ENCODE results near the gene SAMD8. TPM values are rescaled to one million over a fixed set of nuclear protein-coding genes. Genes with fewer than 3 reads are reported as not detected.
"Not testable (repeated sequence)": the region's sequence is repeated elsewhere in the genome, so short reads cannot be mapped to it uniquely, and the experiment has no call there.

The SAMD8 gene
- total RNA-seq, 1 donor from 2014 or later = 29.6 TPM

DNA sequence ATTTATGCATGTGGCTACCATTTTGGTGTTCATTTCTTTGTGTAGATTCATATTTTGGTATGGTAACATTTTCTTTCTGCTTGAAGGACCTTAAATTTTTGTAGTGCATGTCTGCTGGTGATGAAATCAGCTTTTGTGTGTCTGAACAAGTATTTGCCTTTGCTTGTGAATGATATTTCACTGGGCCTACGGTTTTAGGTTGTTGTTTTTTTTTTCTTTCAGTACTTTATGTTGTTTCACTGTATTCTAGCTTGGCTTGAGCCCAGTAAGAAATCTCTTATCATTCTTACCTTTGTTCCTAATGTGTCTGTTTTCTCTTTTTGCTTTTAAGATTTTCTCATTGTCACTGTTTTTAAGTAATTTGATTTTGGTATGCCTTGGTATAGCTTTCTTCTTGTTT lies 31.9 kb downstream of the SAMD8 start:
- ATAC-seq = no peak

DNA sequence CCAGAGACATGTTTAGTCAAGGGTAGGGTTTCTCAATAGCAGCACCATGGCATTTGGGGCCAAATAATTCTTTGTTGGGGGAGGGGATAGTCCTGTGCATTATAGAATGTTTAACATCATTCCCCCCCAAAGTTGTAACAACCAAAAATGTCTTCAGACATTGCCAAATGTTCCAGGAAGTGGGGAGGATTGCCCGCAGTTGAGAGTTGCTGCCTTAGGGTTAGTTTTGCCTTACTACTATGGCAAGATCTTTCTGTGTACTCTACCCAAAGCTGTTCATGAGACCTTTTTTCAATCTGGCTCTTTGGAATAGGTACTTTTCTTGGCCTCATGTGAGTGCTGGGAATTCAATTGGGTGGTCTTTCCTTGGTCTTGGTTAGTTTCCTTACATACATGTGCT lies 34.1 kb downstream of the SAMD8 start:
- no peak for ATAC-seq

DNA sequence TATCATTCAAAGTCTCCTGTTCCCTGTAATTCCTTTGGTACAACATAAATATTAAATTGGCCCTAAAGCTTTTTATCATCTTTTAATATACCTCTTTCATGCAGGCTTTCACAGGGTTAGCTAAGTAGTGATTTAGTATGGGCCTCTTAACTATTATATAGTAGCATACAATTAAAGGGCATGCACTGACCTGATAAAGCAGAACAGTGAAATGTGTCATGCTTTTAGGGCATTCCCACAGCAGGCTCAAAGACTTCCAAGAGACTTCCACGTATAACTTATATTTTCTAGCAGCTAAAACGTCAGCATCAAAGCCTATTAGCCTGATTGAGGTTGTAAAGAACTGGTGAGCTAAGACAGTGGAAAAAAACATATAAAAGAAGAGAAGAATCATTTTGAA lies 35.3 kb downstream of the SAMD8 start:
- peak; percentile 87 for ATAC-seq

DNA sequence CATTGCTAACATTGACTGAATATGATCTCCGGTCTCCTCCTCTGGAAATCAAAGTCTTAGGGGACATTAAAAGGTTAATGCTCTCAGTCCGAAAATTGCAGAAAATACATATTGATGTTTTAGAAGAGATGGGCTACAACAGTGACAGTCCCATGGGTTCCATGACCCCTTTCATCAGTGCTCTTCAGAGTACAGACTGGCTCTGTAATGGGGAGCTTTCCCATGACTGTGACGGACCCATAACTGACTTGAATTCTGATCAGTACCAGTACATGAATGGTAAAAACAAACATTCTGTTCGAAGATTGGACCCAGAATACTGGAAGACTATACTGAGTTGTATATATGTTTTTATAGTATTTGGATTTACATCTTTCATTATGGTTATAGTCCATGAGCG lies 39.2 kb downstream of the SAMD8 start:
- ATAC-seq = no peak

DNA sequence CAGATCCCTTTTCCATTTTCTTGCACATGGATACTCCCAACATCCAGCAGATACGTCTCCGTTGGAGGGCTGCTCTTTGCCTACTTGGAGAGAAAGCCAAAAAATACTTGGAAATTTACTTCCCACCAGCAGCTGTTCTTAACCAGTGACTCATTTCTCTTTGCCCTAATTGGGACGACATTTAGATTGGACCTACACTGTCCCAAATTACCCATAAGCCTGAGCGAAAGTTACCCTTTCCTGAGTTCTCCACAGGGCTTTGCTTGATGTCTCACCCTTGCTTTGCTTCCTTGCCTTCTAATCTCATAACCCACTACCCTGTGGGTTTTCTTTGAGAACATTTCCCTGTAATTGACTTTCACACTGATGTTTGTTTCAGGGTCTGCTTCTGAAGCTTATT lies 48.1 kb downstream of the SAMD8 start:
- no peak for ATAC-seq

DNA sequence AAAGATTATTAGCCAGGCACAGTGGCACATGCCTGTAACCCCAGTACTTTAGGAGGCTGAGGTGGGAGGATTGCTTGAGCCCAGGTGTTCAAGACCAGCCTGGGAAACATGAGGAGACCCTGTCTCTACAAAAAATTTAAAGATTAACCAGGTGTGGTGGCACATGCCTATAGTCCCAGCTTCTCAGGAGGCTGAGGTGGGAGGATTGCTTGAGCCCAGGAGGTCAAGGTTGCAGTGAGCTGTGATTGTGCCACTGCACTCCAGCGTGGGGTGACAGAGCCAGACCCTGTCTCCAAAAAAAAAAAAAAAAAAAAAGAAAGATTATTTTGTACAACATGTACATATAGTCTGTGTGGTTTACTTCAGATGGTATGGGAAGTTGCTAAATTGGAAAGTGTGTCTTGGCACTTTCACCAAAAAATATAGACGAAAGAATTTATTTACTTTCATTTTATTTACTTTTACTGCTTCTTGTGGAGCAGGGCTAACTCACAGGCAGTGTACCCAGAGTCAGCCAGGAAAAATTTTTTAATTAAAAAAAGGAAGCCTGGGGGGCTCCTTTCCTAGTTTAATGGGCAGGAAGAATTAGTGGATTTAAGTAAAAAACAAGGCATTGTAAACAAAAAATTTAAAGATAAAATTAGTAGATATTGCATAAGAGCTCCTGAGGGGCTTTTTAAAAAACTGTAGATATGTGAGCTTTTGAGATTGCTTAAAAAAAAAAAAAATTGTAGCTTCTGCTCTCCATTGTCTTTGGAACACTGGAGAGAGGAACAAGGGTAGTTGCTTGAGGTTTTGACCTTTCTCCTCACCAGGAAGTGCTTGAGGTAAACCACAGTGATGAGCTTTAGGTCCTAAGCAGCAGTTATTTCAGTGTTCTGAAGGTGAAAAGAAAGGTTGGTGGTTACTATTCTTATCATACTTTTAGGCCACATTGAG lies 54.5 kb downstream of the SAMD8 start:
- ATAC-seq = no peak

DNA sequence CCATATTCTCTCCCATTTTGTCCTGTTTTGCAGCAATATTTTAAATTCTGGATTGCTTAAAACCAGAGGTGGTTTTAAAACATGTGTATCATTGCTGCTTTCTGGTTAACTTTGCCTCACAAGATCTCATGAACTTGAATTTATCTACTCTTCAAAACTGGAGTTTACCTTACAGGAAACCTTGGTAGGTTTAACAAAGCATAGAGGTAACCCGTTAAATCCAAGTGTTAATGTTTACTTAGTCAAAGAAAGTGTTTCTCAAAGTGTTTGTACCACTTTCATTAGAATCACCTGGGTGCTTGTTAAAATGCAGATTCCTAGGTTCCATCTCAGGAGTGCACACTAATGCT lies 55.1 kb downstream of the SAMD8 start:
- no peak for ATAC-seq

DNA sequence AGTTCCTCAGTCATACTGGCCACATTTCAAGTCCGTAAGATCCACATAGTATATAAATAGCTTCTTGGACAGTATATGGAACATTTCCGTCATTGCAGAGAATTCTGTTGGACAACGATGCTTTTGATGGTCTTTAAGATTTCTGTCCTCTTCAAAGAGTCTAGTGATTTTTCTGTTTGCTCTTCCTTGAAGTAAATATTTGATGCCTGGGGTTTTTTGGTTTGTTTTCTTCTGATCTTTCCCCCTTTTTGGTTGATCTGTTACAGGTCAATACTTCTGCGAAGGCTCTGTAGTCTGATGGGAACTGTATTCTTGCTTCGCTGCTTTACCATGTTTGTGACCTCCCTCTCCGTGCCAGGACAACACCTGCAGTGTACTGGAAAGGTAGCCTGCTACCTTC lies 56.8 kb downstream of the SAMD8 start:
- ATAC-seq = no peak

DNA sequence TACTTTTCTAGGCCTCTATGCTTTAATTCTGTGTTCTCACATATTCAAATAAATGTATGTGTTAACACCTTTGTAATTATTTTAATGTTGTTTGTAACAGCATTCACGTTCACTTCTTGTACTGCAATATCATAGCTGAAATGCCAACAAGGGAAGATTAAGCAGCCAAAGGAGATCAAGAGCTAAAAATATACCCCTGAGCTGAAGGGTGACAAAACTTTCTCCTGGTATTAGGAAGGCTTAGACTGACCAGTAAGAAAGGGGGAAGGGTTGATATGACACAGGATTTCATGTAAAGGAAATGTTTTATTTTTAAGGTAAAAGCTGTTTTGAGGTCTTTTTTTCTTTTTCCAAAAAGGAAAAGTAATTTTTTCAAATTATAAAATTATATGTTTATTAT lies 58.8 kb downstream of the SAMD8 start:
- no peak for ATAC-seq

DNA sequence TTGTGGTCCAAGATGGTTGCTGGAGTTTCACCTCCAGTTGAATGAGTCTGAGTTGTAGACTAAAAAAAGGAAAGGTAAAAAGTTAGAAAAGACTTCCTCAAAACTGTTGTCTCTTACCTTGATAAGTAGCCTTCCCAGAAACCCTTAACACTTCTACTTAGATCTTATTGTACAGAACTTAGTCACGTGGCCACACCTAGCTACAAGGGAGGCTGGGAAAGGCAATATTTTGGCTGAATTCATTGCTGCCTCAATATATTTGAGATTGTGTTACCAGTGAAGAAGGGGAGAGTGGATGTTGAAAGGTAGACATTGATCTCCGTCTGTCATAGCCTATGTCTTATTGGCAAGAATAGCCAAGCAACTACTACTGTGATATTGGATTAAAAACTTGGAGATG lies 63.6 kb downstream of the SAMD8 start:
- peak; percentile 26 for ATAC-seq

DNA sequence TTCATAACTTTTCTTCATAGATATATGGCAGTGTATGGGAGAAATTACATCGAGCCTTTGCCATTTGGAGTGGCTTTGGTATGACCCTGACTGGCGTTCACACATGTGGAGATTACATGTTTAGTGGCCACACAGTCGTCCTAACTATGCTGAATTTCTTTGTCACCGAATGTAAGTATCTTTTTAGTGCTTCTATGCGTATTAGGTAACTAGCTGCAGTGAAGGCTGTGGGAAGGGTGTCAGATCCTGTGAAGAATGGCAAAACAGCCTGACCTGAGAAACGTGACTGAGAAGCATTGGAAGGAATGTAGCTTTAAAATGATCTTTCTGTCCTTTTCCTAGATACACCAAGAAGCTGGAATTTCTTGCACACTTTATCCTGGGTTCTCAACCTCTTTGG lies 64.6 kb downstream of the SAMD8 start:
- ATAC-seq = no peak

DNA sequence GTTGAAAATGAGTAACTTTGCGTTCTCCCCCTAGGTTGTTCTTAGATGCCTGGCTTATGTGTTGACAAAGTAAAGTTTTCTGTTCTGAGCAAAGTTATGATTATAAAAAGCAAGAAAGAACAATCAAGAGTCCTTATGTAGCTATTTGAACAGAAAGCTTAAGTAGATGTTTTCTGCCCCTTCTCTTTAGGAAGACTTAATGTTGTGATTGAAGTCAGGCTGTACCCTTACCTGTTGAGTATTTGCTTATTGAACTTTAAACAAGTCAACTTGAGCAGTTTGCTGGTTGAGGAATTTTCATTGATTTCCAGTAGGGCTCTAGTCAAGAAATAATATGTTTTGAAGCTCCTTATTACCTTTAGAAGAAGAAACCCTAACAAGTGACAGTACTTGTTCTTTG lies 65.3 kb downstream of the SAMD8 start:
- ATAC-seq = no peak

DNA sequence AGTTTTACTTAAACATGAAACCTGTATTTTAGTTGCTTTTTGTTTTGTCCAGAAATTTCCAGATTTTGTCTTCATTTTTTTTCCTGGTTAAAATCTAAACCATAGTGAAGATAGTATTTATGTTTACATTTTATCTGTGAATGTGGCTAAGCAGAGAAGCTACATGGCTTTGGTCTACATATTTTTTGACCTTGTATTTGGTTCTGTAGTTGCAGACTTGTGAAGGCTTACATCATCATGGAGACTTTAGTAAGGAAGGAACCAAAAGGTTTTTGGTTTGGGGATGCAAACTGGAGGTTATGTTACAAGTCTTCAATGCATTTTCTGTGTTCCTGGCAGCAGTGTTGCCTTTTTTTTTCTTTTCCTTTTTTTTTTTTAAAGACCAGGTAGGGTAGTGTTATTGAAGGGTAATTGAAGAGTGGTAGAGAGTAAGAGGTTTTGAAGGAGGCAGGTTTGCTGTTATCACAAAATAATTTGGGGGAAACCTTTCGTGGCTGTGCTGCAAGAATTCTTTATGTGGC lies 68.3 kb downstream of the SAMD8 start:
- ATAC-seq = no peak

DNA sequence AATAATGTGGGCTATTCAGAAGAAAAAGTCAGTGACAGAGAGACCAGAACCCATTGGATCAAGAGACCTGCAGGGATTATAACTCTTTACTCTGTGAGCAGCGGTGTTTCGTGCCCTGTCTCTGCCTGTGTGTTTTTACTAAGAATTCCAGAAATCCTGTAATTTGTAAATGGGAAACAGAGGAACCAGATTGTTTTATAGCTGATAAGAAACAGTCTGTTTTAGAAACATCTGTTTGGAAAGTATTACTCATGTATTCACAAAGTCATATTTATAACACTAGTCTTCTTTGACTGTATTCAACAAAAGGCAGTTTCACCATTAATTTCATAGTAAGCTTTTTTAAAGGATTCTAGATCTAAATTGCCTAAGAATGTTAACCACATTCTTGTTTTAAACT lies 69.1 kb downstream of the SAMD8 start:
- ATAC-seq = no peak

DNA sequence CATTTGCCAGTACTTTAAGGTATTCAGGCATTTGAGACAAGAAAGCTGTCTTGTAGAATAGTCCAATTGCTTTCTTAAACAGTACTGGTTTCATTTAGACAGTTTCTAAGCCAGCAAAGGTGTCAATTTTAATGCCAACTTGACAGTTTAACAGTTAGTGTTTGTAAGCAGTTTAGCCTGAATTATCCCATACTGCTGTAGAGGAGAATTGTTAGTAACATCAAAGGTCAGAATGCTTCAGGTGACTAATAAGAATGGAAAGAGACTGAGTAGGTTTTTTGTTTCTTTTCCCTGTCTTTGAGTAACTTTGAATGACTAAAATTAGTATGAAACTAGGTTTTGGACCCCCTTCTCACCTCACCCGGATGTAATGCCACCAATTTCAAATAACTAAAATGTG lies 69.6 kb downstream of the SAMD8 start:
- ATAC-seq = no peak

DNA sequence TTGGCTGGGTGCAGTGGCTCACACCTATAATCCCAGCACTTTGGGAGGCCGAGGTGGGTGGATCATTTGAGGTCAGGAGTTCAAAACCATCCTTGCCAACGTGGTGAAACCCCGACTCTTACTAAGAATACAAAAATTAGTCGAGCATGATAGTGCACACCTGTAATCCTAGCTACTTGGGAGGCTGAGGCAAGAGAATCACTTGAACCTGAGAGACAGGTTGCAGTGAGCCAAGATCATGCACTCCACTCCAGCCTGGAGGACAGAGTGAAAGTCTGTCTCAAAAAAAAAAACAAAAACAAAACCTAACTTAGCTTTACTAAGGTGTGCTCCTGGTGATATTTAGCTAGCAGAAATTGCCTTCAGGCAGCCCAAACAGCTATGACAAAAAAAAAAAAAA lies 74.9 kb downstream of the SAMD8 start:
- peak; percentile 62 for ATAC-seq

DNA sequence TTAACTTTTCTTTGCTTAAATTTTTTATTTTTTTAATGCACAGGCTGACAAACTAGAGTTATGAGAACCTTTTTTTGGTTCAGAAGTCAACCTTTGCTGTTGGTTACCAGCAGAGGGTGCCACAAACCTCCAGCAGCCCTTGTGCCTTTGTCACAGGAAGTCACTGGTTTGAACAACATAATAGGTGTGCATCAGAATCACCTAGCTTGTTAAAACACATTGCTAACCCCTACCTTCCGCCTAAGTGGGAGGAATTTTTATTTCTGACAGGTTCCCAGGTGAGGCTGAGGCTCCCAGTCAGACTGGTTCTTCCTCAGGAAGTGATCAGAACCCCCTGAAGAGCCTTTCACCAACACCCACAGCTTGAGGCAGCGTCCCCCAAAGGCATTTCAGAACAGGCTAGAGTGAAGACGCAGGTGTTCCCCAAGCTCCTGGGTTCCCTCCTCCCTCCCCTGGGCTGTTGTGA lies 76.5 kb downstream of the SAMD8 start:
- peak; percentile 76 for ATAC-seq

DNA sequence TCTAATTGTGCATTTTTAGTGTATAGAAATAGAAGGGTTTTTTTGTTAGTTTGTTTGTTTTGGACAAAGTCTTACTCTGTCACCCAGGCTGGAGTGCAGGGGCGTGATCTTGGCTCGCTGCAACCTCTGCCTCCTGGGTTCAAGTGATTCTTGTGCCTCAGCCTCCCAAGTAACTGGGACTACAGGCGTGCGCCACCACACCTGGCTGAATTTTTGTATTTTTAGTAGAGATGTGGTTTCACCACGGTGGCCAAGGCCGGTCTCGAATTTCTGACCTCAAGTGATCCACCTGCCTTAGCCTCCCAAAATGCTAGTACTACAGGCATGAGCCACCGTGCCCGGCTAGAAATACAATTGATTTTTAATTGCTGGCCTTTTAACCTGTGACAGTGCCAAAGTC lies 77.1 kb downstream of the SAMD8 start:
- ATAC-seq = not testable (repeated sequence)

DNA sequence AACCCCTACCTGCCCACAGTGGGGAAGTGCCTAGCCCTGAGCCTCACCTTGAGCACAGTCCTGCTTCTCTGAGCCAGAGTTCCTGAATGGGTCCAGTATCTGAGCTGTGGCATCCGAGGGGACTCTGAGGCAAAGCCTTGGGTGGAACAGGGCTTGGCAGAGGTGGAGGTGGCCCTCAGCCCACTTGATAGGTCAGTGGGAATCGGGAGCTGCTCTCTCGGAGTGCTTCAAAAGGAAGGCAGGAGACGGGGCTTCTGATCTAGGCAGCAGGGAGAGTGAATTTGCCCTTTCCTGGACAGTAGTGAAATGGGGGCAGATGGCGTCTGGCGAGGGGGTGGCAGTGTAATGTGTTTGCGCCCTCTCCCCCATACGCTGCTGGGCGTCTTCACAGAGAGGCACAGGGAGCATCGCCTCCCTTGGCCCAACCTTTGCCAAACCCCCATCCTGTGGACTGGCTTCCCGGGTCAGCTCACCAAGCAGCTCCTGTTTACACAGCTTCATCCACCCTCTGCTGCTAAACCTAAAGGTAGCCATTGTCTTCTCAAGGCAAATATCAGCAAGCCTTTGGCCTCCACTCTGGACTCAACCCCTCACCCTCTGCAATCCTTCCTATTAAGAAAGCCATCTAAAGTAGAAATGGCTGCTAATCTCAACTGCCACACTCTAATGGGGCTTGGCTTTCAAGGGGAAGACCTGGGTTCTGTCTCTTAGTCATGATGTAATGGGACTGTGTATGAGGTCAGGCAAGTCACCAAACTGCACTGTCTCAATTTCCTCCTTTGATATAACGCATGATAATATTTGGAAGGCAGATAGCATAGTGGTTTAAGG lies 78.0 kb downstream of the SAMD8 start:
- ATAC-seq = no peak

DNA sequence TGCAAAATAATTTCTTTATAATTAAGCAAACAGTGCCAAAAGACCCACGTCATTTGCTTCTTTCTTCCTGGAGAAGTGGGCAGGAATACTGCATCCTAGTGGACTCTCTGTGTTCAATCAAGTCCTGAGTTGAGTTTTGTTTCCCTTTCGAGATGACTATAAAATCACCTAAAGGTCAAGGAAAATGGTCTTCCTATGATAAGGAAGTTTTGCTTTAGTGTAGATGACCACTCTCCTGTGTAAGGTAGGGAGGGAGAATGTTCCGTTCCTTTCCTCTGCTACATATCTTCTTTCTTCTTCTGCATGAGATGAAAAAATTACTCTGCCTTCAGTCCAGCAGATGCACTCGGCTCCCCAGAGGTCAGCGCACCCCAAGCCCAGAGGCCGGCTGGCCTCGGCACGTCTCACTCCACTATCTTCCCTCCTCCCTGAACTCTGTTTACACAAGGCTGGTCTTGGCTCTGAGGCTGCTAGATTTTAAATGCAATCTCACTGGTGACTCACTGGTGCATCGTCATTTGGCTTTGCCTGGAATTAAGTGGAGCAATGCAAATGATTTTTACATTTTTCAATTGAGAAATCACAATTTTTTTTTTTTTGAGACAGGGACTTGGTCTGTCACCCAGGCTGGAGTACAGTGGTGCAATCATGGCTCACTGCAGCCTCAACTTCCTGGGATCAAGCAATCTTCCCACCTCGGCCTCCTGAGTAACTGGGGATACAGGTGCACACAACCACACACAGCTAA lies 80.5 kb downstream of the SAMD8 start:
- ATAC-seq = peak; percentile 70

DNA sequence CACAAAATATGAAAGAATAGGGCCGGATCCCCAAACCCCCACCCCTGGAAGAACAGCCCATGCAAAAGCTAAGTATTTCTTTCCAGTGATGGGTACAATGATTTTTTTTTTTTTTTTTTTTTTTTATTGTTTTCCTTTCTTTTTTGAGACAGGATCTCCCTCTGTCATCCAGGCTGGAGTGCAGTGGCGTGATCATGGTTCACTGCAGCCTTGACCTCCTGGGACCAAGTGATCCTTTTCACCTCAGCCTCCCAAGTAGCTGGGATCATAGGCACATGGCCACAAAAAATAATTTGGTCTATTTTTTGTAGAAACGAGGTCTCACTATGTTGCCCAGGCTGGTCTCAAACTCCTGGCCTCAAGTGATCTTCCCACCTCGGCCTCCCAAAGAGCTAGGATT lies 83.2 kb downstream of the SAMD8 start:
- ATAC-seq = not testable (repeated sequence)

DNA sequence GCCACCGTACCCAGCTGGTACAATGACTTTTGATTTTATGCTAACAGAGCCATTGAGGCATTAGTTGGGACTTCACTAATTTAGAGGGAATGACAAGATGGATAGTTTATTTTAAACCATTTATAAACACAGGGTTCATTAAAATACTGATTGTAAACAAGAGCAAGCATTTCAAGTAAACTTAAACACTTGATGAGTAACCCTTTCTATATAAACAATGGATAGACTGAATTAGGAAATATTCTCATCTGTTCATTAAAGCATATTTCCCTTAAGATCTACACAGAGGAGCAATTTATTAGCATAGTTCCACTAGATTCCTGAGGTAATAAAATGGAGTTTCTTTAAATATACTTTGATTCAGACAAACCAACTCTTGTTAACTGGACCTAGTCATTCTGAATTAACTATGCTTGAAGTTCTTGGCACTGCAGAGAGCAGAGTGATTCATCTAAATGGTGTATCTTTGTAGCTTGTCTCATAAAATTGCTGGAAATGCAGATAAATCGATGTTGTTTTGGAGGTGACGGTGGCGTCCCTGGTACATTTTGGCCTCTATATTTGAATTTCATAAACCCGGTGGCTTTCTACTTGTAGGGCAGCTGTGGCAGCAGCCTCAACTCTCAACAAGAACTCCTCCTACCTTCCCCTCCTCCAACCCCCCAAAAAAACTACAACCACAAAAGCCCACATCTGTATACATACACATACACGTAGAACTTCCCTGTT lies 83.7 kb downstream of the SAMD8 start:
- no peak for ATAC-seq

All from esophagus mucosa (tissue), 1 donor.